ENCODE data around the gene ZC3H7A.

- TF ChIP-seq CTCF (IDR thresholded peaks at IDR 0.05), result no peak
- no peak for TF ChIP-seq POLR2A (IDR thresholded peaks at IDR 0.05)
- no peak for TF ChIP-seq POLR2AphosphoS5 (IDR thresholded peaks at IDR 0.05)
- TF ChIP-seq EP300 (IDR thresholded peaks at IDR 0.05), result no peak
These were observed 31.6 kb upstream of the ZC3H7A start for GRCh38 chr16:11828696-11829095.

Data from stomach (tissue), 4 donors.